Progenitor cell of endocrine pancreas (in vitro differentiated cells): Measurements from ENCODE around the gene SH2D6. TPM values are rescaled to one million over a fixed set of nuclear protein-coding genes. Genes with fewer than 3 reads are reported as not detected.

Source experiments
- DNase-seq: peaks from one replicate; pipeline ENCODE4 v3.0.0; 2021; ENCODE audit warnings: low spot score; ENCODE audit not compliant: unreplicated experiment
- H3K27ac Mint-ChIP-seq: 2 replicates; pipeline ENCODE4 v1.8.0; 2021; ENCODE audit warnings: mild to moderate bottlenecking, moderate library complexity, mixed read lengths
- H3K27me3 Mint-ChIP-seq: 2 replicates; pipeline ENCODE4 v1.8.0; 2021; ENCODE audit warnings: mixed read lengths
- H3K36me3 Mint-ChIP-seq: 2 replicates; pipeline ENCODE4 v1.8.0; 2022; ENCODE audit warnings: mixed read lengths; ENCODE audit not compliant: insufficient read depth
- H3K4me1 Mint-ChIP-seq: 2 replicates; pipeline ENCODE4 v1.8.0; 2021; ENCODE audit warnings: low read depth, mixed read lengths
- H3K4me3 Mint-ChIP-seq: 2 replicates; pipeline ENCODE4 v1.8.0; 2021; ENCODE audit warnings: low read depth, mild to moderate bottlenecking, moderate library complexity, mixed read lengths
- H3K9me3 Mint-ChIP-seq: 2 replicates; pipeline ENCODE4 v1.8.0; 2021; ENCODE audit warnings: low read depth, mixed read lengths
- total RNA-seq: library from RNA; stranded (reverse); gene quantifications from 2 replicates; pipeline ENCODE4 v1.2.1, GENCODE V29; 2021
- TF ChIP-seq, protein P1 (sequence below): fragments of 200-600 bp; sonication (generic); IDR thresholded peaks from one replicate; pipeline ENCODE4 v1.5.0; 2021; ENCODE audit warnings: antibody characterized with exemption, mild to moderate bottlenecking; ENCODE audit not compliant: unreplicated experiment

The SH2D6 gene
- total RNA-seq, 1 donor from 2014 or later: 0.29 TPM

DNA sequence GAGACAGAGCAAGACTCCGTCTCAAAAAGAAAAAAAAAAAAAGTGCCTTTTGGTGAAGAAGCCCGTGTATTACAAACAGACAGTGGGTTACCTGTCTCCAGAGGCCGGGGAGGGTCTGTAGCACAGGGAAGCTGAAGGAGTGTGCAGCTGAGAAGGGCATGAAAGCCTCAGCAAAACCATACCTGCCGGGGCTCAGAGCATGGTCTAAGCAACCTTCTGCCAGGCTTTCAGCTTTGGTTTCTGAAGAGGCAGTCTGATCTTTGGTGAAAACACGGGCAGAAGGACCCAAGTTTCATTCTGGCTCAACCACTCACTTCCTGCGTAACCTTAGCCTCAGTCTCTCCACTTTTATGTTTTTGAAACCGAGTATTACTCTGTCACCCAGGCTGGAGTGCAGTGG is 21.5 kb downstream of the SH2D6 start:
- Mint-ChIP-seq H3K27me3 (no peaks in the 10 kb centered on the region), H3K9me3 (no peaks in the 10 kb centered on the region), H3K36me3 (no peaks in the 10 kb centered on the region), H3K27ac (no peak overlapping the region), H3K4me1 (peaks cover 14% of the 10 kb centered on the region), H3K4me3 (no peak overlapping the region)
- no peak for DNase-seq
- TF ChIP-seq, protein P1, sequence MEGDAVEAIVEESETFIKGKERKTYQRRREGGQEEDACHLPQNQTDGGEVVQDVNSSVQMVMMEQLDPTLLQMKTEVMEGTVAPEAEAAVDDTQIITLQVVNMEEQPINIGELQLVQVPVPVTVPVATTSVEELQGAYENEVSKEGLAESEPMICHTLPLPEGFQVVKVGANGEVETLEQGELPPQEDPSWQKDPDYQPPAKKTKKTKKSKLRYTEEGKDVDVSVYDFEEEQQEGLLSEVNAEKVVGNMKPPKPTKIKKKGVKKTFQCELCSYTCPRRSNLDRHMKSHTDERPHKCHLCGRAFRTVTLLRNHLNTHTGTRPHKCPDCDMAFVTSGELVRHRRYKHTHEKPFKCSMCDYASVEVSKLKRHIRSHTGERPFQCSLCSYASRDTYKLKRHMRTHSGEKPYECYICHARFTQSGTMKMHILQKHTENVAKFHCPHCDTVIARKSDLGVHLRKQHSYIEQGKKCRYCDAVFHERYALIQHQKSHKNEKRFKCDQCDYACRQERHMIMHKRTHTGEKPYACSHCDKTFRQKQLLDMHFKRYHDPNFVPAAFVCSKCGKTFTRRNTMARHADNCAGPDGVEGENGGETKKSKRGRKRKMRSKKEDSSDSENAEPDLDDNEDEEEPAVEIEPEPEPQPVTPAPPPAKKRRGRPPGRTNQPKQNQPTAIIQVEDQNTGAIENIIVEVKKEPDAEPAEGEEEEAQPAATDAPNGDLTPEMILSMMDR: no peak

GRCh38 chr2:85440729-85441128 is 22.2 kb downstream of the SH2D6 start:
- Mint-ChIP-seq H3K4me3 (no peak overlapping the region), H3K36me3 (no peaks in the 10 kb centered on the region), H3K27ac (no peak overlapping the region), H3K4me1 (peaks cover 14% of the 10 kb centered on the region), H3K9me3 (no peaks in the 10 kb centered on the region), H3K27me3 (no peaks in the 10 kb centered on the region)
- DNase-seq: no peak
- TF ChIP-seq, protein P1: no peak

DNA sequence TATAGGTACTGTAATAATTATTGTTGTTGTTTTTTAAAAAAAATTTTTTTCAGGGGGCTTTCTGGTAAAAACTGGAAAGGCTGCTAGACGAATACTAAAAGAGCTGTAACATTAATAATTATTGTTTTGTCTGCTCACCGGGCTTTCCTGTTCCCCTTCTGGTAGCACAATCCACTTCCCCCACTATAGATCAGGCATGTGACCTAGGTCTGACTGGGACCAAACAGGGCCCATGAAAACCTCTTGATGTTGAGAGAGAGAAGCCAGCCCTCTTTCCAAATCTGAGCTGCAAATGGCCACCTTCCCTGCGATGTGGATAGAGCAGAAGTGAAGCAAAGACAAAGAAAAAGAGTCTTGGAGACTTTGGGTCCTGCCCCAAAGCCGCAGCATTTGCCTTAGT is 23.4 kb downstream of the SH2D6 start:
- TF ChIP-seq, protein P1: no peak

DNA sequence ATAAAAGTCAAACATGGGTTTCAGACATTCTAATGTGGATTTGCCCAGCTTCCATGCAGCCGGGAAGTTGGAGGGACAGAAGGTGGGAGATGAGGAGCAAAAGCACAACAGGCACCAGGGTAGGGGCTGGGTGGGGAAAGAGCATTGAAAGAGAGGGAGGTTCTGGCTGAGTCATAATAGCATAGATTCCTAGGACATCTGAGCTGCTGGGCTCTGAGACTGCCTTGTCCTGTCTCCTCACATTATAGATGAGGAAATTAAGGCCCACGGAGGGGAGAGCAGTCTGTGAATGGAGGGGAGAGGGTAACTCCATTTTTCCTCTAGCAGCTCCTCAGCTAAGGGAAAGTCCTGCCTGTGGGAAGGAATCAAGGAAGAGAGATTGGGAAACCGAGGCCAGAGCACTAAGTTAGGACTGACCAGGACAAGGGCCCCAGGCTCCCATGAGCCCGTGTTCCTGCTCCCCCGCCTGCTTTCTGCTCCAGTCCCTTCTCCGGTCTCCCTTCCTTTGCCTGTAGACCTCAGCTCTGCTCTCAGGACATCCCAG is 26.2 kb downstream of the SH2D6 start:
- Mint-ChIP-seq H3K27me3 (no peaks in the 10 kb centered on the region), H3K36me3 (no peaks in the 10 kb centered on the region), H3K4me1 (peaks cover 1% of the 10 kb centered on the region), H3K27ac (no peak overlapping the region), H3K9me3 (no peaks in the 10 kb centered on the region), H3K4me3 (no peak overlapping the region)
- DNase-seq: no peak
- TF ChIP-seq, protein P1: no peak

More for the DNA sequence above, 23.4 kb downstream of the SH2D6 start:
- H3K4me1 Mint-ChIP-seq: peaks cover 12% of the 10 kb centered on the region
- DNase-seq: no peak
- H3K4me3 Mint-ChIP-seq: no peak overlapping the region
- no peak overlapping the region for H3K27ac Mint-ChIP-seq
- H3K36me3 Mint-ChIP-seq: no peaks in the 10 kb centered on the region
- H3K27me3 Mint-ChIP-seq: no peaks in the 10 kb centered on the region
- no peaks in the 10 kb centered on the region for H3K9me3 Mint-ChIP-seq

DNA sequence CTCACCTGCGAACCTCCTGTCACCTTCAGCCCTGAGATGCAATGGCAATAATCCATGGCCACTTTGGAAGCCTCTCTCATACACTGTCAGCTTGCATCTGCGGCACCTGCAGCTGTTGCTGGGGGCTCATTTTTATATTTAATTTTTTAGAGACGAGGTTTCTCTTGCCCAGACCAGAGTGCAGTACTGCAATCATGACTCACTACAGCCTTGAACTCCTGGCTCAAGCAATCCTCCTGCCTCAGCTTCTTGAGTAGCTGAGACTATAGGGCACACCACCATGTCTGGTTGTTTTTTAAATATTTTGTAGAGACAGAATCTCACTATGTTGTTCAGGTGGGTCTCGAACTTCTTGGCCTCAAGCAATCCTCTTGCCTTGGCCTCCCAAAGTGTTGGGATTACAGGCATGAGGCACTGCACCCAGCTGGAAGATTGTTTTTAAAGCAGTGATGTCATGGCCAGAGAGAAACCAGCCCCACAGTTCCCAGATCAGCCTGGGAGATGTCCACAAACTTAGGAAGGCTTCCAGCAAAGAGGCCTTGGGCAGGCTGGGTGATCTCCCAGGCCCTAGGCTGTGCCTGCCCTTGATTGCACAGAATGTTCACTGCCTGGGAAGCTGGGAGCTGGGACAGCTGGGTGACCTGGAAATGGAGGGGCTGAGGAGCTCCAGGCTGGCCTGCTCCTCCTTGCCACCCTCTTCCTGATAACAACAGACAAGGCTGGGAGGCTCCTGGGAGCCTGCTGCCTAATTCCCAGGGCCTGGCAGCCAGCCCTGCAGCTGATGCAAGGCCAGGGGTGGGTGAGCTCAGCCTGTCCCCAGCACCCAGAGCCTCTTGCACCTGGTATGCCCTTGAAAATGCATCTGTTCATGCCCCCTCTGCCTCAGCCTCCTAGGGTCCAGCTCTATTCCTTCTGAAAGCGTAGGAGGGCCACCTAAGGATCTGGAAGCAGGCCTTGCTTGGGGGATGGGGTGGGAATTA is 27.1 kb downstream of the SH2D6 start:
- Mint-ChIP-seq H3K4me3 (no peak overlapping the region), H3K36me3 (no peaks in the 10 kb centered on the region), H3K4me1 (peaks cover 1% of the 10 kb centered on the region), H3K9me3 (no peaks in the 10 kb centered on the region), H3K27ac (no peak overlapping the region), H3K27me3 (no peaks in the 10 kb centered on the region)
- no peak for DNase-seq
- TF ChIP-seq, protein P1: no peak
